ENCODE data around the gene SMAD6.

DNA sequence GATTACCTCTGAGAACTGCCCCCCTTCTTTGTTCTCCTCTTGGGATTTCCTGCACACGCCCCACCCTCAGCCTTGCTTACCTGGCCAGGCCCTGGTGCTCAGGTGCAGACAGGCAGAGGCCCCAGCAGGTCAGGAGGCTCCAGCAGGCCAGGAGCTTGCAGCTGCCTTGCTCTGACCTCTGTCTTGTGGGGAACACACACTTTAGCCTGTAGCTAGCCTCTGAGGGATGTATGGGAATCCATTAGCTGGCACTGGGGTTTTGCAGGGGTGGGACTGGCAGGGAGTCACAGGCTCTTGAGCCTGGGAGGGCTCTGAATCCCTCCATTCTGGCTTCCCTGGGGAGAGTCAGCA is 2.7 kb downstream of the SMAD6 start:
- TF ChIP-seq, protein P1, sequence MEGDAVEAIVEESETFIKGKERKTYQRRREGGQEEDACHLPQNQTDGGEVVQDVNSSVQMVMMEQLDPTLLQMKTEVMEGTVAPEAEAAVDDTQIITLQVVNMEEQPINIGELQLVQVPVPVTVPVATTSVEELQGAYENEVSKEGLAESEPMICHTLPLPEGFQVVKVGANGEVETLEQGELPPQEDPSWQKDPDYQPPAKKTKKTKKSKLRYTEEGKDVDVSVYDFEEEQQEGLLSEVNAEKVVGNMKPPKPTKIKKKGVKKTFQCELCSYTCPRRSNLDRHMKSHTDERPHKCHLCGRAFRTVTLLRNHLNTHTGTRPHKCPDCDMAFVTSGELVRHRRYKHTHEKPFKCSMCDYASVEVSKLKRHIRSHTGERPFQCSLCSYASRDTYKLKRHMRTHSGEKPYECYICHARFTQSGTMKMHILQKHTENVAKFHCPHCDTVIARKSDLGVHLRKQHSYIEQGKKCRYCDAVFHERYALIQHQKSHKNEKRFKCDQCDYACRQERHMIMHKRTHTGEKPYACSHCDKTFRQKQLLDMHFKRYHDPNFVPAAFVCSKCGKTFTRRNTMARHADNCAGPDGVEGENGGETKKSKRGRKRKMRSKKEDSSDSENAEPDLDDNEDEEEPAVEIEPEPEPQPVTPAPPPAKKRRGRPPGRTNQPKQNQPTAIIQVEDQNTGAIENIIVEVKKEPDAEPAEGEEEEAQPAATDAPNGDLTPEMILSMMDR (IDR thresholded peaks at IDR 0.05) = no peak
- TF ChIP-seq POLR2AphosphoS5 (IDR thresholded peaks at IDR 0.05) = no peak
- TF ChIP-seq EP300 (IDR thresholded peaks at IDR 0.05) = no peak
